ENCODE measurements around the gene STRN3.
"Not testable (repeated sequence)": the region's sequence is repeated elsewhere in the genome, so short reads cannot be mapped to it uniquely, and the experiment has no call there.

STRN3 gene

DNA sequence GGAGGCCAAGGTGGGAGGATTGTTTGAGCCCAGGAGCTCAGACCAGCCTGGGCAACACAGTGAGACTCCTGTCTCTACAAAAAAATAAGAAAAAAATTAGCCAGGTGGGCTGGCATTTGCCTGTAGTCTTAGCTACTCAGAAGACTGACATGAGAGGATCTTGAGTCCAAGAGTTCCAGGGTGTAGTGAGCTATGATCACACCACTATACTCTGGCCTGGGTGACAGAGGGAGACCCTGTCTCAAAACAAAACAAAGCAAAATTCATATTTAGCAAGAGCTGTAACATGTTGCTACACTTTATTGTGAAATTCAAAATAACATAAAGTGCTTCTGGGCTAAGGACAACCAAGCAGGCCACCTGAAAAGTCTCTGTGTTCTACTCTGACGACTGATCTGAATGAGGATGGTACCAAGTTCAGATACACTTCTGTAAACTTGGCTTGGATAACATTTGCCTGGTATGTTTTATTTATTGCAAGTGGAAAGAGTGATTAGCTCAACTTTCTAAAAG lies 11.6 kb upstream of the STRN3 start:
- no peak for DNase-seq (ENCODE audit: low read depth in 3 of 3)

DNA sequence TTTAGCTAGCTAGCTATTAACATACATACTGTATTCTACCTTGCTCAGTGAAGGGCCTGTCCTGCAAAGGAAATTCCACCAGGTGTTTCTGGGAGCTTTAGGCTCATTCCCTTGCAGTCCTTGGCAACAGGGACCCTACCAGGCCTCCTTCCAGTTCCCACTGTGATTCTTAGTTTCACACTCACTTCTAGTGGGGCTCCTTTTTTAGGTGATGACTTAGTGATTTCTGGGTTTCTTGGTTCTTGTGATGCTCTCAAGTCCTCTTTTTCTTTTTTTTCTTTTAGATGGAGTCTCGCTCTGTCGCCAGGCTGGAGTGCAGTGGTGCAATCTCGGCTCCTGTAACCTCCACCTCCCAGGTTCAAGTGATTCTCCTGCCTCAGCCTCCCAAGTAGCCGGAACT lies 10.4 kb upstream of the STRN3 start:
- no peak for DNase-seq (ENCODE audit: low read depth in 3 of 3)

DNA sequence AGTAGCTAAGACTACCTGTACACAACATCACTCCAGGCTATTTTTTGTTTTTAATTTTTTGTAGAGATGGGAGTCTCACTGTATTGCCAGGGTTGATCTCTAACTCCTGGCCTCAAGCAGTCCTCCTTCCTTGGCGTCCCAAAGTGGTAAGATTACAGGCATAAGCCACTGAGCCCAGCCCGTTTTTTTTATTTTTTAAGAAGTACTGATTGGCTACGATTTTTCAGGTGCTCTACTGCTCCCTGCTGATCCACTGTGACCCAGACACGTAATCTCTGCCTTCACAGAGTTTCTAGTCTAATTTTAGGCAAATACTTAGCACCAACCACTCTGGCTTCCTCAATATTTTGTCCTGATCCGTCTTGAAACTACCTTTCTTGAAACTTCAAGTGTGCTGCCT lies 4.3 kb upstream of the STRN3 start:
- DNase-seq (ENCODE audit: low read depth in 3 of 3), result no peak

DNA sequence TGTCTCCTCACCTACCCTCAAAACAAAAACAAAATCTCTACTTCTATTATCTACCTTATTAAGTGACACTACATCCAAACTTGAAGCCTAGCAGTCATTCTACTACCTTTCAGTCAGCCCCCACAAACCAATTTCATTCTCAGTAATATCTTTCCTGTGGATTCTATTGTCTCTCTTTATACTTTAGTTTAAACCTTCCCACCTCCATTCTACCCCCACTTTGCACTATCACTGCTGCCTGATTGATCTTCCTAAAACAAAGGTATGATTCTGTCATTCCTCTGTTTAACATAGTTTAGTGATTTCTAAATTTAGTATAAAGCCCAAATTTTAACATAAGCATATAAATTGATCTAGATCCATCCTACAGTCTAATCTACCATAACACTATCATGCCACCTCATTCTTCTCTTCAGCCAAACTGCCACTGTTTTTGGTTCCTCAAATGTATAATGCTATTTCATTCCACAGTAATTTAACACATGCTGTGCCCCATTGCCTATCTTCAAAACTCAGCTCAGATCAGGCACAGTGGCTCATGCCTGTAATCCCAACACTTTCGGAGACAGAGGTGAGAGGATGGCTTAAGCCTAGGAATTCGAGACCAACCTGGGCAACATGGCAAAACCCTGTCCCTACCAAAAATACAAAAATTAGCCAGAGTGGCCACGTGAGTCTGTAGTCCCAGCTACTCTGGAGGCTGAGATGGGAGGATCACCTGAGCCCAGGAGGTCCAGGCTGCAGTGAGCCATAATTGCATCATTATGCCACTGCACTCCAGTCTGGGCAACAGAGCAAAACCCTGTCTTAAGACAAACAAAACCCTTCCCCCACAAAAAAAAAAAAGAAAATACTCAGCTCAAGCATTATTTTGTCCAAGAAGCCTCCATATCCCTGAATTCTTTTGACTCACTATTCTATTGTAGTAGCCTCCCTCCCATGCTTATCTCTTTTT lies 3.1 kb upstream of the STRN3 start:
- no peak for DNase-seq (ENCODE audit: low read depth in 3 of 3)

DNA sequence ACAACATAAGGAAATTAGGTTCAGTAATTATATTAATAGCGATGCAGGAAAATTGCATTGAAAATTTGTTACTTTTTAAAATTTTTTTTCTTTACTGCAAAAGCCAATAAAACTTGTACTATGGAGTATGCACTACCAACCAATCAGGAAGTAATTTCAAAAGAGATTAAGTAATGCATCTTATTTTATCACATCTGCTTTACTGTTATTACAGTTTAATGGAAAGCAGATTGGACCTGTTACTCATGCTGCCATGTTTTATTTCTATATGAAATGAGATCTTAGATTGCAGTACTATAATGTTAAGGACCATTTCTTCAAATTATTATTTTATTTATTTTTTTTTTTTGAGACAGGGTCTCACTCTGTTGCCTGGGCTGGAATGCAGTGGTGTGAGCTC lies 1.7 kb upstream of the STRN3 start:
- DNase-seq (ENCODE audit: low read depth in 3 of 3), result no peak

DNA sequence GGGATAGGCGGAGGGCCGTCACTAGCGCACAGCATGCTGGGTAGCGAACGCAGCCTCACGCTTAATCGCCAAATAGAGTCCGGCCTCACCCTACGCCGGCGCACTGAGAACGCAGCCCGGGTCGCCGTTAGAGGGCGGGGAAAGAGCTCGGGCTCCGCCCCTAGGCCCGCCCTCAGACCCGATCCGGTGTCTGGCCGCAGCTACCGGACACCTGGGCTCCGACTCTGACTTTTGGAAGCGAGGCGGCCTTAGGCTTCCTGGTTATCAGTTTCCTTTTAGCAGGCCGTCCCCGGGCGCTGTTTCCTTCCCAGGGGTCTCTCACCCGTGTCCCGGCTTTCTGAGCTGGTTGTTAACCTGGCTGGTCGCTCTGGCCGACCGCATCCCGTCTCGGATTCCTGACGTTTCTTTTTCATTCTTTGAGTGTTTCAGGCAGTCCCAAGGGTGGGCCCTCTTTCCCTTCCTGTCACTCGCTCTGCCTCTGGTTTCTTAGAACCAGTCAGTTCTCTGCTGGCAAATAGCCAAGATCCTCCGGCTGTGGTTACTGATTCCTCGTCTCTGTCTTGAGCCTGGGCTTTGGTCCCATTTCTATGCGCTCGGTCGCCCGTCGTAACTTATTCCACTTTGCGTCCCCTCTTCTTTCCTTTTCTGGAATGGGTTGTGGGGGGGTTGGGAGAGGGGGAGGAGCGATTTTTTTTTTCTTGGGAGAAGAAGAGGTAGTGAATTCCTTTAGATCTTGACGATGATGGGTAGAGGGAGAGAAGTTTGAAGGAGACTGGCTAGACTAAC lies 464 bp upstream of the STRN3 start:
- DNase-seq (ENCODE audit: low read depth in 3 of 3), result peak; percentile 80 to 86 (median 83)

DNA sequence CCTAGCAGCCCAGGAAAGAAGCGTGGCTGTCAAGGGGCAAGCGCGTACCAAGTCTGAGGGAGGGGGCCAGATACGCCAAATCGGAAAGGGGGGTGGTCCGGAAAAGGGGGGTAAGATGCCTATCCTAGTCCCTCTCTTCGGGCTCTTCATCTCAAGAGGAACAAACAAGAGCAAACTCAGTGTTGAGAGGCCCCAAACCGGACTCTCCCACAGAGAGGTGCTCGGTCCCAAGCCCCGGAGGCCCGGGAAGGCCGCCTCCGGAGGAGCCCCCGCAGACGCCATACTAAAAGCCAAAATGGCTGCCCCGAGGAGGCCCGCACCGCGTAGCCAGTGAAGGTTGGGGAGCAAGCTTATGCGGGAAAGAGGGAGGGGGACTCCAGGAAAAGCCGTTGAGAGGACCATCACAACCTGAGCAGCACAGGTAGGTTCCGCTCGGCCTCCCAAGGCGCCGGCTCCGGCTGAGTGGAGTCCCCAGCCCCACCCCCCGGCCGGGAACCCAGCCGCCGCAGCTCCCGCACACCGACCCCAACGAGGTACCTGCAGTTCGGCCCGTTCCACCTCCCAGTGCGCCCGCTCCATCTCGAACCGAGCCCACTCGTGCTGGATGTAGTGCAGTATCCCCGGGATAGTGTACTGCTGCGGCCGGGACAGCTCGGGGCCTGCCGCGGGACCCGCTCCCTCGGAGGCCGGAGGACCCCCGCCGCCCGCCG lies 657 bp downstream of the STRN3 start, which contains the start of gene AP4S1:
Gene AP4S1, plus strand, starts transcription at position 283 of the 710 bp plus-strand sequence. CDS start 40,548 bp downstream, outside the sequence.
- DNase-seq (ENCODE audit: low read depth in 3 of 3), result peak; percentile 6 to 28 (median 11)

DNA sequence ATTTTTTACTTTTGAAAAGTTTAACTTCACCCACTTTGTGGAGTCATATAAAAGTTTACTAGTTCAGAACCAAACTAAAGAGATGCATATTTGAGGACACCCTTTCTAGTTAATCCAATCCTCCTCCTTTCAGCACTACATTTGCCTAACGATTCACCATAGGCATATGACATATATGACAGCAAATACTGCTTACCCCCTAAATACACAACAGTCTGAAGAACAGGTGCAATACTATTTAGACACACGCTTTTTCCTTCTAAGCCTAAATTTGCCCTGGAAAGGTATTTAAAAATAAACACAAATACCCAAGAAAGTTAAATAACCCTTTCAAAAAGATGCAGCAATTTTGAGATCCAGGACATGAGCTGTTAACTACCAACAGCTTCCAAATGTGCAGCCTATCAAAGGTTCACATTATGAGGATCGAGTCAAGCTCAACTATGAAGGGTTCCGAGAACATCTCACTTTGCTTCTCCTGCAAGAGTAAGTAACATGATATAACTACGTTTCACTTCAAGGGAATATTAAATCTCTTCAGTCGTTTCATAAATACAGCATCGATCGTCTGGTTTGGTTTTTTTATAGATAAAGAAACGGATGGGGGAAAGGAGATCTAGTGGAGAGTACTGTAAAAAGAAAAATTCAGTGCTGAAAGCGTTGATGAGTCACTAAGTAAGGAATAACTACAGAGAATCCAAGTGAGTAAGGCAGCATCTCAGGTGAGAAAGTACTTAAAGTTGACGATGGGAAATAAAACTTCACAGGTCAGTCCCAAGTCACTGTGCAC lies 1.4 kb downstream of the STRN3 start:
- DNase-seq (ENCODE audit: low read depth in 3 of 3), result no peak

DNA sequence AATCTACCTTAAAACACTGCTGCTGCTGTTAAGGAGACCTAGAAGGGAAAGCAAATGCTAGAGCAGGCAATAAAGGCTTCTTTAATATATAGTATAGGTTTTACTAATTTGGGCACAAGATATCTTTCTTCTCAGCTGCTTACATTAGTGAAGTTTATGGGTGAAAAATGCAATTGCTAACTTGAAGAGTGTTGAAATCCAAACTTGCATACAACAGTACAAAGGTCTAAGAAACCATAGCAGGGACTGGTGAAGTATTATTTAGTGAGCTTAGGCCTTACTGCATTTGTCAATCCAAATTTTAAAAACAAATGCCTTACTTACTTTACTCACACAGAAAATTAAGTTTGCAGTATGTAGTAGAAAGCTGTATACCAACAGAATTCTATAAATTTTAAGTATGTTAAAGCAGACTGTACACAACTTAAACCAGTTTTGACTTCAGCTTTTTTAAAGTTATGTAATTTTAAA lies 2.1 kb downstream of the STRN3 start:
- no peak for DNase-seq (ENCODE audit: low read depth in 3 of 3)

DNA sequence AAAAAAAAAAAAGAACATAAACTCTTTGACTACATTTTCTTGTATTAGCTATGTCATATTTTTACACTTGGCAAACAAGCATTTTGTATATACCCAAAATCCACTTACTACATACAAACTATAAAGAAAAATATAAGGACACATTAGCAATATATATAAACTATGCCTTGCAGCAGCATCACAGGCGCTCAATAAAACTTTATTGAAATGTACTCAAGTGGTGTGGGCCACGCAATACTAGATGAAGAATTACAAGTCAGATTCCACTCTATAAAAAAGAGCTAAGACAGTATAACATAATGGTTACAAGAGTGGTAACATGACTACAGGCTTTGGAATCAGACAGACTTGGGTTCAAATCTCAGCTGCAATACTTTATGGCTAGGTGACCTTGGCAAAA lies 3.8 kb downstream of the STRN3 start:
- DNase-seq (ENCODE audit: low read depth in 3 of 3), result no peak

DNA sequence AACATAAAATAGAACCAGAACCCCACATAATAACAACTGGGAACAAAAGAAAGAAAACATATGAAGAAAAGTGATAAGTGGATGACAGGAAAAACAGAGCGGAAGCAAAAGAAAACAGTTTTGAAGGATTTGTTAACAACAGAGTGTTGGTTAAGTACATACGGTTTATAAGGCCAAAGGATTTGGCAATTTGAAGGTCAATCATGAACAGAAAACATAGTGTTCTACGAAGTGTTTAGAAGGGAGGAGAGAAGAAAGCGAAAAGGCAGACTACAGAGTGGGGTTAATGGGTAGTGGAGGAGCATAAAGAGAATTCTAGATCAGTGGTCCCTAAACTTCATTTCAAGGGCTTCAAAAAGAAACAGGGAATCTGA lies 4.6 kb downstream of the STRN3 start:
- DNase-seq (ENCODE audit: low read depth in 3 of 3), result no peak

DNA sequence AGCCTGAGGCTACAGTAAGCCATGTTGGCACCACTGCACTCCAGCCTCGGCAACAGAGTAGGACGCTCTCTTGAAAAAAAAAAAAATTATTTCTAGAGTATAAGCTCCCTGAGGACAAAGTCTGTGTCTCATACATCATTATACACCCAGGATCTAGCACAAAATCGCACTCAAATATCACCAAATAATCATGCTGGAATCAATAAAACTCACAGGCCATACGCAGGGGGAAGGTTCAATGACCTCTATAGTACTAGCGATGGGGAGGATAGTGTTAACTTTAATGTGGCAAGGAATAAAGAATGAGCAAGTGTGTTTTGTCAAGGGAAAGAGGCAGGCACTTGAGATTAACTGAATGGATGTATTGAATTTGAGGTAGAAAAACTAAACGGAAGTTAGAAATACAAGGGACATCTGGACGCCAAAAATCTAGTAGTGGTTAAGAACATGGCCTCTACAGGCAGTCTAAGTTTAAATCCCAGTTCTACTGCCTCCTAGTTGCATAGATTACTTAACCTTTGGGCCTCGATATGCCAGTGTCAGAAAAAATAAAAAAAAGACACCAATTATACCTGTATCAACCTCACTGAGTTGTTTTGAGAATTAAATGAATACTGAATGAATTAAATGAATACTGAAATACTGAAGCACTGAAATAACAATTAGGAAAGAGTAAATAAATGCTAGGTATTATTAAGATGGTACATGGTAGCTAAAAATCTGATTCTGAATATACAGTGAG lies 5.2 kb downstream of the STRN3 start:
- DNase-seq (ENCODE audit: low read depth in 3 of 3), result no peak

DNA sequence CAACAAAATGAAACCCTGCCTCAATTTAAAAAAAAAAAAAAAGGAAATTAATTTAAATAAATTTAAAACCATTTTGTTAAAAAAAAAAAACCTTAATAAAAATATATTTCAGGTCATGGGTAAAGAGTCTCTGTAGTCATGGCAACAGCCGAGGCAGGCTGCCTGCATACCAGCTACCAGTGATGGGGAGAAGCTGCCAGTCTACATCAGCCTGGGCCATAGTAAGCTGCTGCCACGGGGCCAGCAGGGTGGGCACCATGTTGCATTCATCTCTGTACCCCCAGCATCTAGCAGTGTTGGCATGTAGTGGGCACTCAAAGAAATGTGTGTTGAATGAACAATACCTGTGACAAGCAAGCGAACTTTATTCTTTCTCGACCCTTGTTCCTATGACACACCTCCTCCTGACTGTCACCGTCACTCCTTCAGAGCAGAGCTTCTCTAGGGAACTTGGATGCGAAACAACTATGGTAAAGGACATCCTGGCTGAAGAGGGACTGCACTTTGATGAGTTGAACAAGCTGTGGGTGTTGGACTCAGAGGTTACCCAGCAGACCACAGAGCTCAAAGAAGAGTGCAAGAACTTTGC lies 8.0 kb downstream of the STRN3 start:
- no peak for DNase-seq (ENCODE audit: low read depth in 3 of 3)

DNA sequence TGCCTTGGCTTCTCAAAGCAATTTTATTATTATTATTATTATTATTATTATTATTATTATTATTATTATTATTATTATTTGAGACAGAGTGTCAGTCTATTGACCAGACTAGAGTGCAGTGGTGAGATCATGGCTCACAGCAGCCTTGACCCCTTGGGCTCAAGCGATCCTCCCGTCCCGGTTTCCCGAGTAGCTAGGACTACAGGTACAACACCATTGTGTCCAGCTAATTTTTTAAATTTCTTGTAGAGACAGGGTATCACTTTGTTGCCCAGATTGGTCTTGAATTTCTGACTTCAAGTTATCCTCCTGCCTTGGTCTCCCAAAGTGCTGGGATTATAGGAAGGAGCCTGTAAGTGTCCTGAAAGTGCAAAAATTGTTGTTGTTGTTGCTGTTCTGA lies 12.3 kb downstream of the STRN3 start:
- no peak for DNase-seq (ENCODE audit: low read depth in 3 of 3)

DNA sequence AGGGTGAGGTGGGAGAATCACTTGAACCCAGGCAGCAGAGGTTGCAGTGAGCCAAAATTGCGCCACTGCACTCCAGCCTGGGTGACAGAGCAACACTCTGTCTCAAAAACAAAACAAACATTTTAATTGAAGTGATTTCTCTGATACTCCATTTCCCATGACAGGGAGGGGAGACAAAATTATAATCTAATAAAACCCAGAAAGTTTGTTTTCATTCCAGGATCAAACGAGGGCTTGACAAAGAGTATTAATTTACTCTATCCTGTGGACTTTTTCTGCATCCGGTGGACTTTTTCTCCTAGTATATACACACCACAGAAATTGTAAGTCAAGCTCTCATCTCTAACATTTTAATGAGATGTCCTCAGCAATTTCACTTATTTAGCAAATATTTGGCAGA lies 15.2 kb downstream of the STRN3 start:
- DNase-seq (ENCODE audit: low read depth in 3 of 3), result no peak

DNA sequence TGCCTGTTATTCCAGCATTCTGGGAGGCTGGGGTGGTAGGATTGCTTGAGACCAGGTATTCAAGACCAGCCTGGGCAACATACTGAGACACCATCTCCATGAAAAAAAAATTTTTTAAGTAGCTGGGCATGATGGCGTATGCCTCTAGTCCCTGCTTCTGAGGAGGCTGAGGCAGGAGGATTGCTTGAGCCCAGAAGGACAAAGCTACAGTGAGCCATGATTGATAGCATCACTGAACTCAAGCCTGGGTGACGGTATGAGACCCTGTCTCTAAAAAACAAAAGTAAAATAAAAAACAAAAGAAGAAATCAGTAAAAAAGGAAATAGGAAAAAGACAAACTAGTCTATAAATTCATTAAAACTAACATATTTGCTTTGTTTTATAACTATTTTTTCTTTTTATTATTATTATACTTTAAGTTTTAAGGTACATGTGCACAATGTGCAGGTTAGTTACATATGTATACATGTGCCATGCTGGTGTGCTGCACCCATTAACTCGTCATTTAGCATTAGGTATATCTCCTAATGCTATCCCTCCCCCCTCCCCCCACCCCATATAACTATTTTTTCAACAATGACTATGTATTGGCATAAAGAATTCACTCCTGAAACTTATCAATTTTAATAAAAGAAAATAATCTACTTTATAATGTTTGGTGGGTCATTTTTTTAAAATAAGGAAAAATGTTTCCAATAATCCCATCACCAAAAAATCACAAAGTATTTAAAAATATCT lies 16.2 kb downstream of the STRN3 start:
- no peak for DNase-seq (ENCODE audit: low read depth in 3 of 3)

DNA sequence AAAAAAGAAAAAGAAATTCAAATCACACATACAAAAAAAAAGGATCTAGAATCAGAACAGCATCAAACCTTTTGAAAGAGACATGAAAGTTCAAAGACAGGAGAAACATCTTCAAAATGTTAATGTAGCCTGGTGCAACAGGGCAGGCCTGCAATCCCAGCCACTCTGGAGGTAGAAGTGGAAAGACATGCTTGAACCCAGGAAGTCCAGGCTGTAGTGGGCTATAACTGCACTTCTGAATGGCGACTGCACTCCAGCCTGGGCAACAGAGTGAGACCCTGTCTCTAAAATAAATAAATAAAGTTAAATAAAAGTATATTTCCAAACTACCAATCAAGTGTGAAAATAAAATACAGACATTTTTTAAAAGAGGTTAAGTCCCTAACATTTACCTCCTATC lies 19.5 kb downstream of the STRN3 start:
- DNase-seq (ENCODE audit: low read depth in 3 of 3), result no peak

DNA sequence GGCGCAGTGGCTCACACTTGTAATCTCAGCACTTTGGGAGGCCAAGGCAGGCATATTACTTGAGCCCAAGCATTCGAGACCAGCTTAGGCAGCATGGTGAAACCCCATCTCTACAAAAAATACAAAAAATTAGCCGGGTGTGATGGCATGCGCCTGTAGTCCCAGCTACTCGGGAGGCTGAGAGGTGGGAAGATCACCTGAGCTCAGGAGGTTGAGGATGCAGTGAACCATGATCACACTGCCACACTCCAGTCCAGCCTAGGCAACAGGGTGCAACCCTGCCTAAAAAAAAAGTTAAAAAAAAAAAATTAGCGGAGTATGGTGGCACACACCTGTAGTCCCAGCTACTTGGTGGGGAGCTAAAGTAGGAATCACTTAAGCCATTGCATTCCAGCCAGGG lies 22.2 kb downstream of the STRN3 start:
- not testable (repeated sequence) for DNase-seq (ENCODE audit: low read depth in 3 of 3)

DNA sequence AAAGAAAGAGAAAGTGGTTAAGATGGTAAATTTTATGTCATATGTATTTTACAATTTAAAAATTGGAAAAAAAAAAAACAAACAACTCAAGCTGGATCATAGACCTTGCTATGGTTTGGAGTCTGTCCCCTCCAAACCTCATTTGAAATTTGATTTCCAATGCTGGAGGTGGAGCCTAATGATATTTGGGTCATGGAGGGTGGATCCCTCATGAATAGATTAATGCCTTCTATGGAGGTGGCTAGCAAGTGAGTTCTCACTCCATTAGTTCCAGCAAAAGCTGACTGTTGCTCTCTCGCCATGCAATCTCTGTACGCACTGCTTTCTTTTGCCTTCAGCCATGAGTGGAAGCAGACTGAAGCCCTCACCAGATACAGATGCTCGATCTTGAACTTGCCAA lies 22.9 kb downstream of the STRN3 start:
- no peak for DNase-seq (ENCODE audit: low read depth in 3 of 3)

All from stimulated activated CD4-positive, alpha-beta T cell treated with anti-CD3 and anti-CD28 coated beads, TNF-alpha, amount 100 ng/mL, for 48 hours (primary cell).